ENCODE measurements around the gene CUX1. TPM values are rescaled to one million over a fixed set of nuclear protein-coding genes. Genes with fewer than 3 reads are reported as not detected.

The CUX1 gene
- total and polyA plus RNA-seq, 10 of the 15 experiments (the other 5 are each of a cell fraction or from before 2014, with no cell fraction given): 6.1 to 48.6 (median 25.9) TPM

DNA sequence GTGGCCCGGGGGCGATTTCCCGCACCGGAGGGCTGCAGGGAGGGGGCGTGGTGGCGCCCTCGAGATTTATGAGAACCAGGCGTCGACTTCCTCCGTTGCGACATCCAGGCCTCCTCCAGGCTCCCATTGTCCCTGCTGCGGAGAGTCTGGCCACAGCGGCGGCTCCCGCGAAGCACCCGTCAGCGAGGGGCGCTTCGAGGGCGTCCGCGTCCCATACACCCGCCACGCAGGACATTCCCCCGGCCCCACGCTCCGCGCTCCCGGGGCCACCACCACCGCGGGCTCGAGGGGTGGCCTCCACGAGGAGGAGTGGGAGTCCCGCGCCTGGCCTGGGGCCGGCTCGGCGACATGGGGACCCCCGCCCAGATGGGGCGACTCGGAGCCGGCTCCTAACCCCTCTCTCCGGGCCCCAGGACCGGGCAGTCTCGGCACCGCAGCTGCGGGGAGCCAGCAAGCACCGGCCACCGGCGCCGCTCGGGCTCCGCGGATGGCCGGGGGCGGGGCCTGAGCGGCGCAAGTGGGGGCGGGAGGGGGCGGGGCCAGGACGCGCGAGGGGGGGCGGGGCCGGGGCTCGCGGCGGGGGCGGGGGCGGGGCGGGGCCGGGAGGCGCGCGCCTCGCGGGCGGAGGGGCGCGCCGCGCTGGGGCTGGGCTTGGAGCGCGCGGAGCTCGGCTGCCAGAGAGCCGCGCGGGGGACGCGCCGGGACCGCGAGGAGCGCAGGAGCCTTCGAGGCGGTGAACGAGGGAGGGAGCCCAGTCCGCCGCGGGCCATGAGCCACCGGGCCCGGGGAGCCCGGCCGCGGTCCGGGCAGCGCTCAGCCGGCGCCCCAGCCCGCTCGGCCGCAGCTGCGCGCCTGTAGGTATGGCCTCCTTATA lies 469.0 kb downstream of the CUX1 start, which contains the start of gene SH2B2 (continued):
- TF ChIP-seq, protein P1, sequence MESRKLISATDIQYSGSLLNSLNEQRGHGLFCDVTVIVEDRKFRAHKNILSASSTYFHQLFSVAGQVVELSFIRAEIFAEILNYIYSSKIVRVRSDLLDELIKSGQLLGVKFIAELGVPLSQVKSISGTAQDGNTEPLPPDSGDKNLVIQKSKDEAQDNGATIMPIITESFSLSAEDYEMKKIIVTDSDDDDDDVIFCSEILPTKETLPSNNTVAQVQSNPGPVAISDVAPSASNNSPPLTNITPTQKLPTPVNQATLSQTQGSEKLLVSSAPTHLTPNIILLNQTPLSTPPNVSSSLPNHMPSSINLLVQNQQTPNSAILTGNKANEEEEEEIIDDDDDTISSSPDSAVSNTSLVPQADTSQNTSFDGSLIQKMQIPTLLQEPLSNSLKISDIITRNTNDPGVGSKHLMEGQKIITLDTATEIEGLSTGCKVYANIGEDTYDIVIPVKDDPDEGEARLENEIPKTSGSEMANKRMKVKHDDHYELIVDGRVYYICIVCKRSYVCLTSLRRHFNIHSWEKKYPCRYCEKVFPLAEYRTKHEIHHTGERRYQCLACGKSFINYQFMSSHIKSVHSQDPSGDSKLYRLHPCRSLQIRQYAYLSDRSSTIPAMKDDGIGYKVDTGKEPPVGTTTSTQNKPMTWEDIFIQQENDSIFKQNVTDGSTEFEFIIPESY (IDR thresholded peaks at IDR 0.05): no peak
- TF ChIP-seq BMI1 (IDR thresholded peaks at IDR 0.05; ENCODE audit: borderline replicate concordance) (no peak), DPF2 (IDR thresholded peaks at IDR 0.05) (peak; percentile 30; the same call in 1 of the 2 replicates), IKZF1 (conservative IDR thresholded peaks at IDR 0.05) (peak; percentile 36; the same call in 1 of the 2 replicates), BHLHE40 (IDR thresholded peaks at IDR 0.05; ENCODE audit: borderline replicate concordance in 1 of 2, low read depth in 2 of 2, low read length in 1 of 2) (peak in 1 of 2 experiments; percentile 63; a peak in 2 of 4 replicates), YY1 (IDR thresholded peaks at IDR 0.05; ENCODE audit: low read depth, low read length) (0 out of 2 replicates have a peak, but pooled peaks have one; percentile 9), POLR2A (IDR thresholded peaks at IDR 0.05; ENCODE audit: low read depth, low read length) (peak; percentile 67), MYB (IDR thresholded peaks at IDR 0.05; ENCODE audit: borderline replicate concordance, low read depth, low read length) (no peak)
- TF ChIP-seq, protein P2, sequence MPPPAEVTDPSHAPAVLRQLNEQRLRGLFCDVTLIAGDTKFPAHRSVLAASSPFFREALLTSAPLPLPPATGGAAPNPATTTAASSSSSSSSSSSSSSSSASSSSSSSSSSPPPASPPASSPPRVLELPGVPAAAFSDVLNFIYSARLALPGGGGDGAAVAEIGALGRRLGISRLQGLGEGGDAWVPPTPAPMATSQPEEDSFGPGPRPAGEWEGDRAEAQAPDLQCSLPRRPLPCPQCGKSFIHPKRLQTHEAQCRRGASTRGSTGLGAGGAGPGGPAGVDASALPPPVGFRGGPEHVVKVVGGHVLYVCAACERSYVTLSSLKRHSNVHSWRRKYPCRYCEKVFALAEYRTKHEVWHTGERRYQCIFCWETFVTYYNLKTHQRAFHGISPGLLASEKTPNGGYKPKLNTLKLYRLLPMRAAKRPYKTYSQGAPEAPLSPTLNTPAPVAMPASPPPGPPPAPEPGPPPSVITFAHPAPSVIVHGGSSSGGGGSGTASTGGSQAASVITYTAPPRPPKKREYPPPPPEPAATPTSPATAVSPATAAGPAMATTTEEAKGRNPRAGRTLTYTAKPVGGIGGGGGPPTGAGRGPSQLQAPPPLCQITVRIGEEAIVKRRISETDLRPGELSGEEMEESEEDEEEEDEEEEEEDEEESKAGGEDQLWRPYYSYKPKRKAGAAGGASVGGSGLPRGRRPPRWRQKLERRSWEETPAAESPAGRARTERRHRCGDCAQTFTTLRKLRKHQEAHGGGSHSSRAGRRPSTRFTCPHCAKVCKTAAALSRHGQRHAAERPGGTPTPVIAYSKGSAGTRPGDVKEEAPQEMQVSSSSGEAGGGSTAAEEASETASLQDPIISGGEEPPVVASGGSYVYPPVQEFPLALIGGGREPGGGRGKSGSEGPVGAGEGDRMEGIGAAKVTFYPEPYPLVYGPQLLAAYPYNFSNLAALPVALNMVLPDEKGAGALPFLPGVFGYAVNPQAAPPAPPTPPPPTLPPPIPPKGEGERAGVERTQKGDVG (CRISPR knock-in tag; IDR thresholded peaks at IDR 0.05): no peak
